Sigmoid colon (tissue), 7 donors: ENCODE measurements around the gene RBP7. TPM values are rescaled to one million over a fixed set of nuclear protein-coding genes. Genes with fewer than 3 reads are reported as not detected.
"Not testable (repeated sequence)": the region's sequence is repeated elsewhere in the genome, so short reads cannot be mapped to it uniquely, and the experiment has no call there.

ENCODE experiments used
- DNase-seq: peaks from one replicate; pipeline ENCODE4 v3.0.0-alpha.2; 2019
- H3K27ac ChIP-seq, 4 donors: fragments of 200-600 bp; sonication (generic); one replicate each; pipeline ENCODE4 v1.5.1; 2016 to 2019; ENCODE audit warnings: mild to moderate bottlenecking in 1 of 4
- H3K27me3 ChIP-seq, 3 donors: fragments of 200-600 bp; sonication (generic); one replicate each; pipeline ENCODE4 v1.5.1; 2019; ENCODE audit warnings: mild to moderate bottlenecking in 1 of 3
- H3K36me3 ChIP-seq, 4 donors: fragments of 200-600 bp; sonication (generic); one replicate each; pipeline ENCODE4 v1.5.1; 2016 to 2019
- H3K4me1 ChIP-seq, 4 donors: fragments of 200-600 bp; sonication (generic); one replicate each; pipeline ENCODE4 v1.5.1; 2017 to 2019
- H3K4me3 ChIP-seq, 4 donors: fragments of 200-600 bp; sonication (generic); one replicate each; pipeline ENCODE4 v1.5.1; 2017 to 2019; ENCODE audit warnings: mild to moderate bottlenecking in 2 of 4, moderate library complexity in 1 of 4
- H3K9me3 ChIP-seq, 4 donors: fragments of 200-600 bp in 3 of 4; sonication (generic) in 3 of 4; one replicate each; pipeline versions ENCODE4 v1.5.1 to v1.6.1; 2013 to 2019
- CTCF ChIP-seq, 4 experiments: fragments of 450-650 bp in 3 of 4; fragments of 200-600 bp in 1 of 4; IDR thresholded peaks; one replicate each; pipeline ENCODE4 v1.5.1; 2016 to 2019; ENCODE audit warnings: antibody characterized with exemption in 4 of 4, mild to moderate bottlenecking in 3 of 4, moderate library complexity in 2 of 4
- EP300 ChIP-seq, 4 donors: sonication (generic); formaldehyde crosslinking; IDR thresholded peaks; one replicate each; pipeline ENCODE4 v1.6.1; 2017; ENCODE audit warnings: antibody characterized with exemption in 4 of 4
- POLR2A ChIP-seq, 2 donors: fragments of 450-650 bp; IDR thresholded peaks; one replicate each; pipeline ENCODE4 v1.6.1; 2016; ENCODE audit warnings: antibody characterized with exemption in 2 of 2, mild to moderate bottlenecking in 2 of 2, moderate library complexity in 2 of 2
- POLR2AphosphoS5 ChIP-seq, 4 donors: sonication (generic); formaldehyde crosslinking; IDR thresholded peaks; one replicate each; pipeline ENCODE4 v1.6.1; 2017; ENCODE audit warnings: antibody characterized with exemption in 4 of 4
- WGBS, 2 donors: extraction: QIAGEN DNeasy Blood & Tissue Kit; methylation state at CpG; one replicate each; pipeline ENCODE4 v1.1.7; 2013; 5-methylcytosine and 5-hydroxymethylcytosine counted together
- intact Hi-C: fragments of 100-400 bp; cut with DNase I; formaldehyde crosslinking; loops from one replicate; pipeline ENCODE4 v1.15.1; 2023
- polyA plus RNA-seq, 3 donors: library from polyadenylated mRNA; stranded (reverse); fragments of 200-250 nt; gene quantifications; one replicate each; pipeline ENCODE4 v1.2.3, GENCODE V29; 2013
- total RNA-seq, 4 donors: library from RNA; depleted of rRNA; stranded (reverse); fragments of >200 nt; gene quantifications; one replicate each; pipeline ENCODE4 v1.1.0, GENCODE V29; 2016
- donor health status: healthy with polysubstance abuse.
- donor health status: Bipolar disorder and iron deficiency.
- donor health status: healthy.

The RBP7 gene
- total and polyA plus RNA-seq, 7 donors: 4.2 to 13.2 (median 10.0) TPM

DNA sequence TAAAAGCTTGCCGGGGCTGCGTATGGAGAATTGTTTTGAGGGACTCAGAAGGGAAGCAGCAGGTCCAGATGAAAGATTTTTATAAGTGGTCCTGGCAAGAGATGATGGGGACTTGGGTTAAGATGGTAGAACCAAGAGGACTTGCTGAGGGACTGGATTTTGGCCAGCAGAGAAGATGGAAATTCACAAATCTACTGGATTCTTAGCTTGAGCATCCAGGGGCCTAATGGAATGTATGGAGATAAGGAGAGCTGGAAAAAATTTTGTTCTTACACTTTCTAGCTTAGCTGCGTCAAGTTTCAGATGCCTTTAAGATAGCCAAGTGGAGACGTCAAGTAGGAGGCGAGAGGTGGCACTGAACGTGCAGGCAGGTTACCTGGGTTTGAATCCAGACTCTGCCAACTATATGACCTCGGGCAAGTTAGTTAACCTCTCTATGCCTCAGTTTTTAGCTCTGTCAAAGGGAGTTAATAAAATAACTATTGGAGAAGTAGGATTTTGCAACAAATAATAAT lies 3.4 kb upstream of the RBP7 start:
- Histone ChIP-seq H3K27ac (peak overlapping the region in 1 of 4 donors; percentile 57), H3K4me1 (peaks cover 0 to 16% (median 16%) of the 10 kb centered on the region in 4 donors), H3K36me3 (no peaks in the 10 kb centered on the region), H3K27me3 (peaks cover 12 to 24% (median 19%) of the 10 kb centered on the region in 3 donors), H3K4me3 (no peak overlapping the region), H3K9me3 (no peaks in the 10 kb centered on the region)
- no peak for TF ChIP-seq POLR2A (IDR thresholded peaks at IDR 0.05)
- no peak for TF ChIP-seq POLR2AphosphoS5 (IDR thresholded peaks at IDR 0.05)
- TF ChIP-seq EP300 (IDR thresholded peaks at IDR 0.05): no peak
- no peak for TF ChIP-seq CTCF (IDR thresholded peaks at IDR 0.05)
- 88 to 91% methylated on average over 7 of the region's 7 CpGs for WGBS, 2 donors
- intact Hi-C loops: no loop called here
- DNase-seq: no peak

GRCh38 chr1:10001016-10001665 lies 4.1 kb downstream of the RBP7 start:
- no peak overlapping the region for H3K4me3 ChIP-seq
- WGBS, 2 donors: 79 to 85% methylated on average over 8 of the region's 8 CpGs
- H3K36me3 ChIP-seq: no peaks in the 10 kb centered on the region
- TF ChIP-seq POLR2AphosphoS5 (IDR thresholded peaks at IDR 0.05) (no peak), POLR2A (IDR thresholded peaks at IDR 0.05) (no peak), EP300 (IDR thresholded peaks at IDR 0.05) (no peak), CTCF (IDR thresholded peaks at IDR 0.05) (no peak)
- peaks cover 0 to 16% (median 16%) of the 10 kb centered on the region in 4 donors for H3K4me1 ChIP-seq
- intact Hi-C loops: no loop called here
- no peaks in the 10 kb centered on the region for H3K9me3 ChIP-seq
- no peak overlapping the region for H3K27ac ChIP-seq
- peaks cover 12 to 52% (median 24%) of the 10 kb centered on the region in 3 donors for H3K27me3 ChIP-seq
- DNase-seq: no peak

- H3K4me1 ChIP-seq, H3K36me3 ChIP-seq, intact Hi-C loops, H3K27ac ChIP-seq, H3K9me3 ChIP-seq, DNase-seq, H3K4me3 ChIP-seq: not testable (repeated sequence)
- 92 to 94% methylated on average over 8 of the region's 8 CpGs for WGBS, 2 donors
- H3K27me3 ChIP-seq: peaks cover 0 to 15% (median 0%) of the 10 kb centered on the region in 3 donors
These were observed 8.2 kb downstream of the RBP7 start for GRCh38 chr1:10005248-10005647.

- no peak for TF ChIP-seq POLR2A (IDR thresholded peaks at IDR 0.05)
- TF ChIP-seq CTCF (IDR thresholded peaks at IDR 0.05): no peak
- no peak for TF ChIP-seq POLR2AphosphoS5 (IDR thresholded peaks at IDR 0.05)
- no peak for TF ChIP-seq EP300 (IDR thresholded peaks at IDR 0.05)
- H3K4me1 ChIP-seq: no peaks in the 10 kb centered on the region
- H3K36me3 ChIP-seq: no peaks in the 10 kb centered on the region
- intact Hi-C loops: no loop called here
- no peak for DNase-seq
- 47 to 75% methylated on average over 4 of the region's 4 CpGs for WGBS, 2 donors
- peaks cover 0 to under 1% (median 0%) of the 10 kb centered on the region in 3 donors for H3K27me3 ChIP-seq
- no peak overlapping the region for H3K27ac ChIP-seq
- no peaks in the 10 kb centered on the region for H3K9me3 ChIP-seq
- no peak overlapping the region for H3K4me3 ChIP-seq
These were observed 10.1 kb downstream of the RBP7 start for GRCh38 chr1:10007169-10007568.

DNA sequence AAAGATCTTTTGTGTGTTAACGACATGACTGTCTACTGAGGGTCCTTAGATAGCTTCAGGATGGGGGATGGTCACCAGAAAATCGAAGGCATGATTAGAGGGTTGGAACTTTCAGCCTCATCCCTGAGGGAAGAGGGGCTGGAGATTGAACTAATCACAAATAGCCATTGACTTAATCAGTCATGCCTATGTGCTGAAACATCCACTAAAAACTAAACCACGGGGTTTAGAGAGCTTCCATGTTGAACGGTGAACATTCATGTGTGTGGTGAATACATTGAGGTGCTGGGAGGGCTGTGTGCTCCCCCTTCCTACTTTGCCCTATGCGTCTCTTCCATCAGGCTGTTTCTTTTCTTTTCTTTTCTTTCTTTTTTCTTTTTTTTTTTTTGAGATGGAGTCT lies 17.0 kb downstream of the RBP7 start:
- Histone ChIP-seq H3K9me3 (no peaks in the 10 kb centered on the region), H3K27me3 (no peaks in the 10 kb centered on the region), H3K4me1 (peaks cover 0 to 6% (median 3%) of the 10 kb centered on the region in 4 donors), H3K4me3 (no peak overlapping the region), H3K36me3 (no peaks in the 10 kb centered on the region), H3K27ac (no peak overlapping the region)
- 87 to 88% methylated on average over 5 of the region's 5 CpGs for WGBS, 2 donors
- no peak for DNase-seq
- TF ChIP-seq CTCF (IDR thresholded peaks at IDR 0.05): no peak
- TF ChIP-seq POLR2A (IDR thresholded peaks at IDR 0.05): no peak
- no peak for TF ChIP-seq EP300 (IDR thresholded peaks at IDR 0.05)
- TF ChIP-seq POLR2AphosphoS5 (IDR thresholded peaks at IDR 0.05): no peak
- intact Hi-C loops: no loop called here
